Measurements from ENCODE around the gene LPAR2. TPM values are rescaled to one million over a fixed set of nuclear protein-coding genes. Genes with fewer than 3 reads are reported as not detected.

Gene LPAR2
- total and polyA plus RNA-seq, 2 of the 13 experiments (the other 11 are each of a cell fraction or from before 2014, with no cell fraction given): 0.86 to 3.6 TPM

DNA sequence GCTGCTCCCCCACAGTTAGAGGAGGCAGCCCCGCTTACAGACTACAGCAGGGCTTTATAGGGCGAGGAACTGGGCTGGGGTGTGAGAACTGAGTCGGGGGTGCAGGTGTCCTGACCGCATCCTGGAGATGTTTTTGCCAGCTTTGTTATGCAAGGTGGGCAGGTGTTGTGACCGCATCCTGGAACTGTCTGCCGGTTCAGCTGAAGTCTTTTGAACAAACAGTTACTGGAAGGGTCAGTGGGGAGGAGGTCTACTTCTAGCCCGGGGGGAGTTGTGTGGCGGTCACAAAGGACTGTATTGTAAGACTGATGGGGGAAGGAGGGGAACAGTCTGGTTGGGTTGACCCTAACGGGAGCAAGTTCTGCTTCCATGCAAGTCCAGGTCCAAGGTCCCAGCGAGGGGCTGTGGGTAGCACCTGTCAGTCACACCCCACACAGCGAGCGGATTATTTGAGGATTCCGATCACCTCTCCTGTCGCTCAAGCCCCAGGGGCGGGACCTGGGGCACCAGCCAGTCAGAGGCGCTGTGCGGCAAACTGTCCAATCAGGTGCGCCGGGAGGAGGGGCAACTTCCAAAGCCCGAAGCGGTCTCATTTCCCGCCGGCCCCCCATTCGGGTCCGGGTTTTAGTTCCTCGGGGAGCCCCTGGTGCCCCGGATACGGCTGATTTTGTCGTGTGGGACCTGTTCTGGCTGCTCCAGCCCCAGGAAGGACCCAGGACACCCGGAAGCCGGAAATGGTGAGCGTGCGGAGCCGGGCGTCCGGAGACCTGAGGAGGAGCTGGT, 40.4 kb upstream of the LPAR2 start, which contains the start of gene ZNF101 (continued):
- TF ChIP-seq ZNF761 (CRISPR knock-in tag; conservative IDR thresholded peaks at IDR 0.05): peak; percentile 83
- TF ChIP-seq ZNF883 (CRISPR knock-in tag; IDR thresholded peaks at IDR 0.05; ENCODE audit: not compliant biosample characterization): no peak
- peak; percentile 61; the same call in 1 of the 2 replicates for TF ChIP-seq ELF4 (CRISPR knock-in tag; IDR thresholded peaks at IDR 0.05; ENCODE audit: borderline replicate concordance)
- no peak for TF ChIP-seq PRMT3 (CRISPR knock-in tag; IDR thresholded peaks at IDR 0.05; ENCODE audit: borderline replicate concordance, low read depth)
- peak; percentile 67; the same call in 1 of the 2 replicates for TF ChIP-seq MIER3 (CRISPR knock-in tag; IDR thresholded peaks at IDR 0.05; ENCODE audit: borderline replicate concordance)
- TF ChIP-seq ZNF317 (CRISPR knock-in tag; IDR thresholded peaks at IDR 0.05): no peak
- TF ChIP-seq, protein P1, sequence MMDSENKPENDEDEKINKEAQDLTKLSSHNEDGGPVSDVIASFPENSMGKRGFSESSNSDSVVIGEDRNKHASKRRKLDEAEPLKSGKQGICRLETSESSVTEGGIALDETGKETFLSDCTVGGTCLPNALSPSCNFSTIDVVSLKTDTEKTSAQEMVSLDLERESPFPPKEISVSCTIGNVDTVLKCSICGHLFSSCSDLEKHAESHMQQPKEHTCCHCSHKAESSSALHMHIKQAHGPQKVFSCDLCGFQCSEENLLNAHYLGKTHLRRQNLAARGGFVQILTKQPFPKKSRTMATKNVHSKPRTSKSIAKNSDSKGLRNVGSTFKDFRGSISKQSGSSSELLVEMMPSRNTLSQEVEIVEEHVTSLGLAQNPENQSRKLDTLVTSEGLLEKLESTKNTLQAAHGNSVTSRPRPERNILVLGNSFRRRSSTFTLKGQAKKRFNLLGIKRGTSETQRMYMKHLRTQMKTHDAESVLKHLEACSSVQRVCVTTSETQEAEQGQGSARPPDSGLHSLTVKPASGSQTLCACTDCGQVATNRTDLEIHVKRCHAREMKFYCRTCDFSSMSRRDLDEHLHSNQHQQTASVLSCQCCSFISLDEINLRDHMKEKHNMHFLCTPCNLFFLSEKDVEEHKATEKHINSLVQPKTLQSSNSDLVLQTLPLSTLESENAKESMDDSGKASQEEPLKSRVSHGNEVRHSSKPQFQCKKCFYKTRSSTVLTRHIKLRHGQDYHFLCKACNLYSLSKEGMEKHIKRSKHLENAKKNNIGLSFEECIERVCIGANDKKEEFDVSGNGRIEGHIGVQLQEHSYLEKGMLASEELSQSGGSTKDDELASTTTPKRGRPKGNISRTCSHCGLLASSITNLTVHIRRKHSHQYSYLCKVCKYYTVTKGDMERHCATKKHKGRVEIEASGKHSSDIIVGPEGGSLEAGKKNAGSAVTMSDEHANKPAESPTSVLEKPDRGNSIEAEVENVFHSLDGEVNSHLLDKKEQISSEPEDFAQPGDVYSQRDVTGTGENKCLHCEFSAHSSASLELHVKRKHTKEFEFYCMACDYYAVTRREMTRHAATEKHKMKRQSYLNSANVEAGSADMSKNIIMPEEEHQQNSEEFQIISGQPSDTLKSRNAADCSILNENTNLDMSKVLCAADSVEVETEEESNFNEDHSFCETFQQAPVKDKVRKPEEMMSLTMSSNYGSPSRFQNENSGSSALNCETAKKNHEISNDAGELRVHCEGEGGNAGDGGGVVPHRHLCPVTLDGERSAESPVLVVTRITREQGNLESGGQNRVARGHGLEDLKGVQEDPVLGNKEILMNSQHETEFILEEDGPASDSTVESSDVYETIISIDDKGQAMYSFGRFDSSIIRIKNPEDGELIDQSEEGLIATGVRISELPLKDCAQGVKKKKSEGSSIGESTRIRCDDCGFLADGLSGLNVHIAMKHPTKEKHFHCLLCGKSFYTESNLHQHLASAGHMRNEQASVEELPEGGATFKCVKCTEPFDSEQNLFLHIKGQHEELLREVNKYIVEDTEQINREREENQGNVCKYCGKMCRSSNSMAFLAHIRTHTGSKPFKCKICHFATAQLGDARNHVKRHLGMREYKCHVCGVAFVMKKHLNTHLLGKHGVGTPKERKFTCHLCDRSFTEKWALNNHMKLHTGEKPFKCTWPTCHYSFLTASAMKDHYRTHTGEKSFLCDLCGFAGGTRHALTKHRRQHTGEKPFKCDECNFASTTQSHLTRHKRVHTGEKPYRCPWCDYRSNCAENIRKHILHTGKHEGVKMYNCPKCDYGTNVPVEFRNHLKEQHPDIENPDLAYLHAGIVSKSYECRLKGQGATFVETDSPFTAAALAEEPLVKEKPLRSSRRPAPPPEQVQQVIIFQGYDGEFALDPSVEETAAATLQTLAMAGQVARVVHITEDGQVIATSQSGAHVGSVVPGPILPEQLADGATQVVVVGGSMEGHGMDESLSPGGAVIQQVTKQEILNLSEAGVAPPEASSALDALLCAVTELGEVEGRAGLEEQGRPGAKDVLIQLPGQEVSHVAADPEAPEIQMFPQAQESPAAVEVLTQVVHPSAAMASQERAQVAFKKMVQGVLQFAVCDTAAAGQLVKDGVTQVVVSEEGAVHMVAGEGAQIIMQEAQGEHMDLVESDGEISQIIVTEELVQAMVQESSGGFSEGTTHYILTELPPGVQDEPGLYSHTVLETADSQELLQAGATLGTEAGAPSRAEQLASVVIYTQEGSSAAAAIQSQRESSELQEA (CRISPR knock-in tag; IDR thresholded peaks at IDR 0.05; ENCODE audit: not compliant biosample characterization): peak; percentile 0
- TF ChIP-seq, protein P2, sequence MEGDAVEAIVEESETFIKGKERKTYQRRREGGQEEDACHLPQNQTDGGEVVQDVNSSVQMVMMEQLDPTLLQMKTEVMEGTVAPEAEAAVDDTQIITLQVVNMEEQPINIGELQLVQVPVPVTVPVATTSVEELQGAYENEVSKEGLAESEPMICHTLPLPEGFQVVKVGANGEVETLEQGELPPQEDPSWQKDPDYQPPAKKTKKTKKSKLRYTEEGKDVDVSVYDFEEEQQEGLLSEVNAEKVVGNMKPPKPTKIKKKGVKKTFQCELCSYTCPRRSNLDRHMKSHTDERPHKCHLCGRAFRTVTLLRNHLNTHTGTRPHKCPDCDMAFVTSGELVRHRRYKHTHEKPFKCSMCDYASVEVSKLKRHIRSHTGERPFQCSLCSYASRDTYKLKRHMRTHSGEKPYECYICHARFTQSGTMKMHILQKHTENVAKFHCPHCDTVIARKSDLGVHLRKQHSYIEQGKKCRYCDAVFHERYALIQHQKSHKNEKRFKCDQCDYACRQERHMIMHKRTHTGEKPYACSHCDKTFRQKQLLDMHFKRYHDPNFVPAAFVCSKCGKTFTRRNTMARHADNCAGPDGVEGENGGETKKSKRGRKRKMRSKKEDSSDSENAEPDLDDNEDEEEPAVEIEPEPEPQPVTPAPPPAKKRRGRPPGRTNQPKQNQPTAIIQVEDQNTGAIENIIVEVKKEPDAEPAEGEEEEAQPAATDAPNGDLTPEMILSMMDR (CRISPR knock-in tag; IDR thresholded peaks at IDR 0.05): 0 out of 2 replicates have a peak, but pooled peaks have one; percentile 4
- TF ChIP-seq SP1 (IDR thresholded peaks at IDR 0.05): no peak
- 0 out of 2 replicates have a peak, but pooled peaks have one; percentile 55 for TF ChIP-seq SP1 (CRISPR knock-in tag; IDR thresholded peaks at IDR 0.05)
- TF ChIP-seq ZSCAN31 (CRISPR knock-in tag; IDR thresholded peaks at IDR 0.05; ENCODE audit: low read depth): 0 out of 2 replicates have a peak, but pooled peaks have one; percentile 52
- TF ChIP-seq, protein P3, sequence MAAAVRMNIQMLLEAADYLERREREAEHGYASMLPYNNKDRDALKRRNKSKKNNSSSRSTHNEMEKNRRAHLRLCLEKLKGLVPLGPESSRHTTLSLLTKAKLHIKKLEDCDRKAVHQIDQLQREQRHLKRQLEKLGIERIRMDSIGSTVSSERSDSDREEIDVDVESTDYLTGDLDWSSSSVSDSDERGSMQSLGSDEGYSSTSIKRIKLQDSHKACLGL (CRISPR knock-in tag; IDR thresholded peaks at IDR 0.05): peak; percentile 47; the same call in 1 of the 2 replicates
- TF ChIP-seq, protein P4, sequence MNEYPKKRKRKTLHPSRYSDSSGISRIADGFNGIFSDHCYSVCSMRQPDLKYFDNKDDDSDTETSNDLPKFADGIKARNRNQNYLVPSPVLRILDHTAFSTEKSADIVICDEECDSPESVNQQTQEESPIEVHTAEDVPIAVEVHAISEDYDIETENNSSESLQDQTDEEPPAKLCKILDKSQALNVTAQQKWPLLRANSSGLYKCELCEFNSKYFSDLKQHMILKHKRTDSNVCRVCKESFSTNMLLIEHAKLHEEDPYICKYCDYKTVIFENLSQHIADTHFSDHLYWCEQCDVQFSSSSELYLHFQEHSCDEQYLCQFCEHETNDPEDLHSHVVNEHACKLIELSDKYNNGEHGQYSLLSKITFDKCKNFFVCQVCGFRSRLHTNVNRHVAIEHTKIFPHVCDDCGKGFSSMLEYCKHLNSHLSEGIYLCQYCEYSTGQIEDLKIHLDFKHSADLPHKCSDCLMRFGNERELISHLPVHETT (CRISPR knock-in tag; conservative IDR thresholded peaks at IDR 0.05): 0 out of 2 replicates have a peak, but pooled peaks have one; percentile 37
- TF ChIP-seq SOX13 (IDR thresholded peaks at IDR 0.05): peak; percentile 42; the same call in 1 of the 2 replicates
- peak in 1 of 2 experiments; percentile 81; a peak in 2 of 4 replicates for TF ChIP-seq SOX13 (CRISPR knock-in tag; conservative IDR thresholded peaks at IDR 0.05 in 1 of 2, IDR thresholded peaks at IDR 0.05 in 1 of 2)
- TF ChIP-seq CBX2 (IDR thresholded peaks at IDR 0.05; ENCODE audit: low read depth, low read length): no peak
- no peak for TF ChIP-seq CBX2 (CRISPR knock-in tag; IDR thresholded peaks at IDR 0.05; ENCODE audit: low read depth)

Measured in HepG2 (cell line).